OCI-LY7 (cell line): ENCODE measurements around the gene DKK1. TPM values are rescaled to one million over a fixed set of nuclear protein-coding genes. Genes with fewer than 3 reads are reported as not detected.

Experiments used
- BruUV-seq: library from RNA; stranded (reverse); fragments of 400-500 nt; replicated peaks from 2 replicates; lab custom pipeline; 2021; lab: Mats Ljungman, UMichigan
- CTCF ChIA-PET: fragments of 300-600 bp; sonication (Branson Sonifier 250); formaldehyde crosslinking; loops from one replicate; lab custom pipeline; 2022; ENCODE audit warnings: antibody characterized with exemption; ENCODE audit not compliant: unreplicated experiment; lab: Charles Lee
- POLR2A ChIA-PET: fragments of 300-600 bp; sonication (Branson Sonifier 250); formaldehyde crosslinking; loops from one replicate; lab custom pipeline; 2022; ENCODE audit warnings: antibody characterized with exemption; lab: Charles Lee
- DNase-seq: peaks from one replicate; pipeline ENCODE4 v3.0.0-alpha.2; 2015; ENCODE audit warnings: low spot score
- H2AFZ ChIP-seq: fragments of 200-600 bp; sonication (generic), shearing (Covaris generic); 2 replicates; pipeline ENCODE4 v1.6.1; 2014; ENCODE audit warnings: mild to moderate bottlenecking, antibody characterized with exemption, low read length, moderate library complexity
- H3K27ac ChIP-seq: fragments of 200-600 bp; sonication (generic); 2 replicates; pipeline ENCODE4 v1.5.1; 2014; ENCODE audit warnings: mixed run types, low read depth, mild to moderate bottlenecking, moderate library complexity, low read length, inconsistent platforms; ENCODE audit not compliant: poor library complexity, severe bottlenecking
- H3K36me3 ChIP-seq: fragments of 200-600 bp; sonication (generic); 2 replicates; pipeline ENCODE4 v1.6.1; 2014; ENCODE audit warnings: mild to moderate bottlenecking, antibody characterized with exemption, low read length, moderate library complexity, mixed read lengths; ENCODE audit not compliant: insufficient read depth
- H3K4me1 ChIP-seq: fragments of 200-600 bp; sonication (generic); 2 replicates; pipeline ENCODE4 v1.5.1; 2014; ENCODE audit warnings: mild to moderate bottlenecking, low read length; ENCODE audit not compliant: insufficient read depth, poor library complexity, severe bottlenecking
- H3K4me2 ChIP-seq: fragments of 200-600 bp; sonication (generic); 2 replicates; pipeline ENCODE4 v1.6.1; 2014; ENCODE audit warnings: mild to moderate bottlenecking, low read length
- H3K4me3 ChIP-seq: fragments of 200-600 bp; sonication (generic); 2 replicates; pipeline ENCODE4 v1.5.1; 2014; ENCODE audit warnings: mild to moderate bottlenecking, low read depth, low read length; ENCODE audit not compliant: poor library complexity, severe bottlenecking
- H3K79me2 ChIP-seq: fragments of 200-600 bp; sonication (generic); 2 replicates; pipeline ENCODE4 v1.6.1; 2016; ENCODE audit warnings: low read depth, mild to moderate bottlenecking, low read length, moderate library complexity, mixed read lengths; ENCODE audit not compliant: insufficient read depth
- H3K9me2 ChIP-seq: fragments of 200-600 bp; sonication (generic); 2 replicates; pipeline ENCODE4 v1.6.1; 2016; ENCODE audit warnings: mild to moderate bottlenecking, low read length, mixed read lengths; ENCODE audit not compliant: insufficient read depth
- H3K9me3 ChIP-seq: fragments of 200-600 bp; sonication (generic); 2 replicates; pipeline ENCODE4 v1.6.1; 2014; ENCODE audit warnings: mild to moderate bottlenecking, mixed run types, low read length, mixed read lengths
- H4K20me1 ChIP-seq: fragments of 200-600 bp; sonication (generic); 2 replicates; pipeline ENCODE4 v1.6.1; 2014; ENCODE audit warnings: mild to moderate bottlenecking, antibody characterized with exemption, low read length, moderate library complexity, mixed read lengths; ENCODE audit not compliant: insufficient read depth
- EZH2phosphoT487 ChIP-seq: fragments of 200-600 bp; sonication (generic); IDR thresholded peaks from 2 replicates; pipeline ENCODE4 v1.6.1; 2018; ENCODE audit warnings: low read depth, borderline replicate concordance, mild to moderate bottlenecking, mixed run types, antibody characterized with exemption, low read length, moderate library complexity, mixed read lengths
- intact Hi-C: fragments of 100-400 bp; cut with micrococcal nuclease; formaldehyde crosslinking; loops from one replicate; pipeline ENCODE4 v1.10.0; 2022; ENCODE audit not compliant: unreplicated experiment
- total RNA-seq, 2 experiments: library from RNA; depleted of rRNA in 1 of 2; stranded (reverse); fragments of >200 nt in 1 of 2; shearing (Covaris generic) in 1 of 2; gene quantifications; 2 replicates each; pipeline ENCODE4 v1.2.3, GENCODE V29; 2014 to 2022
- TF ChIP-seq, protein P1 (sequence below): fragments of 200-600 bp; sonication (generic); conservative IDR thresholded peaks from 2 replicates; pipeline ENCODE4 v1.5.1; 2014; ENCODE audit warnings: mild to moderate bottlenecking, antibody characterized with exemption, low read length, moderate library complexity, mixed read lengths

The DKK1 gene
- total RNA-seq, 2 experiments from 2014 or later = not detected

GRCh38 chr10:52316001-52316400, 1.9 kb downstream of the DKK1 start:
- intact Hi-C loops = no loop called here
- no peaks in the 10 kb centered on the region for H3K79me2 ChIP-seq
- ChIA-PET POLR2A (interaction anchor here (1.5 kb wide), 1 partner anchor 40 kb away, joined by 3 read pairs; no protein-coding TSS in a partner anchor), CTCF (no interaction called here)
- no peak overlapping the region for H3K4me3 ChIP-seq
- no peak for DNase-seq
- no peak overlapping the region for H3K27ac ChIP-seq
- TF ChIP-seq, protein P1, sequence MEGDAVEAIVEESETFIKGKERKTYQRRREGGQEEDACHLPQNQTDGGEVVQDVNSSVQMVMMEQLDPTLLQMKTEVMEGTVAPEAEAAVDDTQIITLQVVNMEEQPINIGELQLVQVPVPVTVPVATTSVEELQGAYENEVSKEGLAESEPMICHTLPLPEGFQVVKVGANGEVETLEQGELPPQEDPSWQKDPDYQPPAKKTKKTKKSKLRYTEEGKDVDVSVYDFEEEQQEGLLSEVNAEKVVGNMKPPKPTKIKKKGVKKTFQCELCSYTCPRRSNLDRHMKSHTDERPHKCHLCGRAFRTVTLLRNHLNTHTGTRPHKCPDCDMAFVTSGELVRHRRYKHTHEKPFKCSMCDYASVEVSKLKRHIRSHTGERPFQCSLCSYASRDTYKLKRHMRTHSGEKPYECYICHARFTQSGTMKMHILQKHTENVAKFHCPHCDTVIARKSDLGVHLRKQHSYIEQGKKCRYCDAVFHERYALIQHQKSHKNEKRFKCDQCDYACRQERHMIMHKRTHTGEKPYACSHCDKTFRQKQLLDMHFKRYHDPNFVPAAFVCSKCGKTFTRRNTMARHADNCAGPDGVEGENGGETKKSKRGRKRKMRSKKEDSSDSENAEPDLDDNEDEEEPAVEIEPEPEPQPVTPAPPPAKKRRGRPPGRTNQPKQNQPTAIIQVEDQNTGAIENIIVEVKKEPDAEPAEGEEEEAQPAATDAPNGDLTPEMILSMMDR = no peak
- TF ChIP-seq EZH2phosphoT487 = no peak
- H3K4me1 ChIP-seq = no peaks in the 10 kb centered on the region
- no peaks in the 10 kb centered on the region for H3K9me2 ChIP-seq
- H3K36me3 ChIP-seq = no peaks in the 10 kb centered on the region
- no TSS peak for BruUV-seq
- no peak overlapping the region for H3K4me2 ChIP-seq
- H4K20me1 ChIP-seq = no peaks in the 10 kb centered on the region; the same call in 1 of the 2 replicates
- H2AFZ ChIP-seq = no peak overlapping the region
- no peaks in the 10 kb centered on the region for H3K9me3 ChIP-seq

DNA sequence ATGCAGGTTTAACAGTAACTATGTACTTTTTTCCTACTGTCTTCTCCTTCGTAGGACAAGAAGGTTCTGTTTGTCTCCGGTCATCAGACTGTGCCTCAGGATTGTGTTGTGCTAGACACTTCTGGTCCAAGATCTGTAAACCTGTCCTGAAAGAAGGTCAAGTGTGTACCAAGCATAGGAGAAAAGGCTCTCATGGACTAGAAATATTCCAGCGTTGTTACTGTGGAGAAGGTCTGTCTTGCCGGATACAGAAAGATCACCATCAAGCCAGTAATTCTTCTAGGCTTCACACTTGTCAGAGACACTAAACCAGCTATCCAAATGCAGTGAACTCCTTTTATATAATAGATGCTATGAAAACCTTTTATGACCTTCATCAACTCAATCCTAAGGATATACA, 2.4 kb downstream of the DKK1 start:
- BruUV-seq = no TSS peak
- CTCF ChIA-PET = no interaction called here
- POLR2A ChIA-PET = interaction anchor here (0.6 to 1.5 kb wide), 2 partner anchors 40 to 116 kb away, joined by 3 to 4 read pairs; no protein-coding TSS in a partner anchor

DNA sequence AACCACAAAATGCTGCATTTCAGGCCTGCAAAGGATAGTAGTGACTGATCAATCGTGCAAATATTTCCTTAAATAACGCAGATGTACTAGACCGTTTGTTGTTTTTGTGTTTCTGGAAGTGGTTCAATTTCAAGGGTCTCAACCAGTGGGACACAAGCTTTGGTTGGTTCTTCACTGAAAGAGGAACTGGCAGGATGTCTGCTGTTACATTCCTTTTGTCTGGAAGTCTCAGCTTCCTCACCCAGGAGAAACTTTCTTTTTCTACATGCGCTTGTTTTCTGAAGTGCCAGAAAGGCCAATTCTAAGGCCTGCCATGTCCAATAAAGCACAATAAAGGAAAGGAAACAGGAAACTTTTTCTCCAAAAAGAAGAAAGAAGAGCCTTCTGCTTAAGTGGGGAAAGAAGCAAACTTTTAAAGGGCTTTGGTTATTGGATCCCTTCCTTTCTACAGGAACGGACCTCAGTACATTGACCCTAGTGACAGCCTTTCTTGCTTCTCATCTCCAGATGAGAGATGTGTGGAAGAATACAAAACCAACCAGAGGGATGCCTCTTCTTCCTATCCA, 4.1 kb downstream of the DKK1 start:
- no peaks in the 10 kb centered on the region for H3K36me3 ChIP-seq
- CTCF ChIA-PET = no interaction called here
- H3K79me2 ChIP-seq = no peaks in the 10 kb centered on the region
- H4K20me1 ChIP-seq = no peaks in the 10 kb centered on the region
- H3K4me1 ChIP-seq = no peaks in the 10 kb centered on the region
- no peak overlapping the region for H3K4me2 ChIP-seq
- BruUV-seq = no TSS peak
- no peak for DNase-seq
- POLR2A ChIA-PET = no interaction called here
- no peak overlapping the region for H2AFZ ChIP-seq
- TF ChIP-seq, protein P1 = no peak
- H3K9me2 ChIP-seq = no peaks in the 10 kb centered on the region
- H3K4me3 ChIP-seq = no peak overlapping the region
- no peaks in the 10 kb centered on the region for H3K9me3 ChIP-seq
- intact Hi-C loops = no loop called here
- no peak overlapping the region for H3K27ac ChIP-seq

More for the DNA sequence above, 2.4 kb downstream of the DKK1 start:
- TF ChIP-seq EZH2phosphoT487 = no peak
- TF ChIP-seq, protein P1 = no peak
- H4K20me1 ChIP-seq = no peaks in the 10 kb centered on the region; the same call in 1 of the 2 replicates
- H3K27ac ChIP-seq = no peak overlapping the region
- H3K79me2 ChIP-seq = no peaks in the 10 kb centered on the region
- H3K9me3 ChIP-seq = no peaks in the 10 kb centered on the region
- intact Hi-C loops = no loop called here
- DNase-seq = no peak
- H3K4me1 ChIP-seq = no peaks in the 10 kb centered on the region
- H3K9me2 ChIP-seq = no peaks in the 10 kb centered on the region
- no peak overlapping the region for H2AFZ ChIP-seq
- no peak overlapping the region for H3K4me2 ChIP-seq
- no peak overlapping the region for H3K4me3 ChIP-seq
- H3K36me3 ChIP-seq = no peaks in the 10 kb centered on the region
